Activated T-cell treated with anti-CD3 and anti-CD28 coated beads for 48 hours (primary cell): ENCODE measurements around the gene HIPK2.

Source experiments
- DNase-seq: peaks from one replicate; pipeline ENCODE4 v3.0.0-alpha.2; 2020; ENCODE audit warnings: low read depth

The HIPK2 gene

DNA sequence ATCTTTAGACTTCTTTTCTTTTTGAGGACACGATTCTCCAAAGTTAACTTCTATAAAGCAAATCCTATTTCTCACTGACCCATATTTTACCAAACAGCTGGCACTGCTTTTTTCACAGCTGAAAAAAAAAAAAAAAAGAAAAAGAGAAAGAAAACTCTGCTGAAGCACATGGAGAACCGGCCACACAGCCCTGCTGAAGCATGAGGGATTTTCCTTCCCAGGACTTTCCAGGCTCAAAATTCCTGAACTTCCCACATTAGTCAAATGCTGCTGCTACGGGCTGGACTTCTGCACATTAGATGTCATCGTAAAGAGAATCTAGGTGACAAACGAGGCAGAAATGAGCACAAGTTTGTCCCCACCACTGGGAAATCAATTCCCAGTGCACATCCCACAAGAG is 25.2 kb downstream of the HIPK2 start:
- DNase-seq: no peak

DNA sequence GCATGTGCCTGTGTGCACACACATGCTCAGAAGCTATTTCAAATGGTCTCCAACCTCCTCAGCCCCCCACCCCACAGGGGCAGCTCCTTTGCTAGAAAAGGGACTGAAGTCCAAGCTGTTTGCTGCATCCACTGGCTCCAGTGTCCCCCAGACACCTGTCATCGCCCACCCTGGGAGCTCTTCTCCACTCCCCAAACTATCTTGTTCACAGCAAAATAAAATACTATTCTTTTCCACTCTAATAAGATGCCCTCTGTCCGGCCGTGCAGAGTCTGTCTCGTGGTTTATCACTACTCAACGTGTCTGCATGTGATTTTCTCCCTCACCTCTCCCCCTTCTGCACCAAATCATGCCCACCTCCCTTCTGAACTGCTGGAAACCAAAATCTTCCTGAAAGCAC is 25.6 kb downstream of the HIPK2 start:
- DNase-seq: no peak

DNA sequence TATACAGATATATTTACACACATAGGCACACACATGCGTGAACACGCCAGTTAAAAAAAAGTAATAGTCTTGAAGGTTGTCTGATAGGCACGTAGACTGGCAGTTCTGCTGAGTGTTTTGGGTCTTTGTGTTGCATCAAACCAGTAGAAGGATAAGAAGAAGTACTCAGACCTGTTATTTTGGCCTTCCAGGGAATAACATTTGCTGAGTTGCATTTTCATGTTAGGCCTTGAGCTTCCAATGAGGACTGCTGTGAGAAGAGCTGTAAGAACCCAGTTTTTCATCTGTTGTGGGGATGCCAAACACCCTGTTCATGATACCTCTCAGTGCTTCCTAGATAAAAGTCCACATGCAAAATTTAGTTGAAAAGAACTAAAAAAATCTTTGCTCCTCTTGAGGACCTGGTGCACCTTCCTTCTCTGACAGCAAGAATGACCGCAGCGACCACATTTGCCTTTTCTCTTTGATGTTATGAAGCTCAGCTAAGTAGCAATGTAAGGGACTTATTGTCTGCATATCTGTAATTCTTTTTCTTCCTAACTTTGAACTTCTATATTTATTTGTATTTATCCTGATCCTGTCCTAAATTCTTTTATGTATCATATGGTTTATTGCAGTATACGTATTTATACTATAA is 27.2 kb downstream of the HIPK2 start:
- no peak for DNase-seq

DNA sequence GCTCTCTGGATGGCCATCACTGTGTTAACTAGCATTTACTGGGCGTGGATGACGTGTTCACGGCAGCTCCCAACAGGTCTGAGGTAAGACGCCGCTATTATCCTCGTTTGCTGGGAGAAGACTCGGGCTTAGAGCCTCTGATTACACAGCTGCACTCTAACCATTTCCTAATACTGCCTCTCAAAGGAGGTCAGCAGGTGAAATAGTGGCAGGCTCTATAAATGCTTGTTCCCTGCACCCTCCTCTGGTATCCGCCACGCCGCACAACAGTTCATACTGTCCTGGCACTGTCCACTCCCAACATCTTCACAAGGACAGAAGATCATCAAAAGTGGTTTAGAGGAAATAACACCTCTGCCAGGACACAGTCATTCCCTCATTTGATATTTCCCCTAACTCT is 28.3 kb downstream of the HIPK2 start:
- no peak for DNase-seq

DNA sequence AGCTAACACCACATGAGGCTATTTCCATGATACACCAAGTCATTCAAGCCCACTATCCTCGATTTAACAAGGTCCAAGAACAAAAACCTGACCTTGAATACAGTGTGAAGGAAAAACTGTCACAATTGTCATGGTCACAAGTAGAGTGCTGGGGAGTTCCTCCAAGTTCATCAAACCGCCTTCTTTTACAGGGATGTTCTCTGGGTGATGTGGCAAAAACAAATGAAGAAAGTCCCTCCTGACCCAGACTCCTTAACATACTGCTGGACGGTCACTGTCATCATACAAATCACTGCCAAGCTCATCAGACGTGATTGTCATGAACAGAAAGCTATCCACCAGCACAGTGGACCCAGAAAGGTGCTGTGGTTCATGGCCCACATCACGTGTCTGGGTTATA is 28.9 kb downstream of the HIPK2 start:
- no peak for DNase-seq

DNA sequence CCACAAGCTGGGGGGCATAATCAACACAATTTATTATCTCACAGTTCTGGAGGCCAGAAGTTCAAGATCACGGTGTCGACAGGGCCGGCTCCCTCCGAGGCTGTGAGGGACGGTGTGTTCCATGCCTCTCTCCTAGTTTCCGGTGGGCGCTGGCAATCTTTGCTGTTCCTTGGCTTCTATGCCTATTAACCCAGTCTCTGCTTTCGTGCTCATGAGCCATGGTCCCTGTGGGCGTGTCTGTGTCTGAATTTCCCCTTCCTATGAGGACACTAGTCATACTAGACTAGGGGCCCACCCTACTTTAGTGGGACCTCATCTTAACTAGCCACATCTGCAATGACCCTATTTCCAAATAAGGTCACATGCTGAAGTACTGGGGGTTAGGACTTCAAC is 29.4 kb downstream of the HIPK2 start:
- DNase-seq: no peak

DNA sequence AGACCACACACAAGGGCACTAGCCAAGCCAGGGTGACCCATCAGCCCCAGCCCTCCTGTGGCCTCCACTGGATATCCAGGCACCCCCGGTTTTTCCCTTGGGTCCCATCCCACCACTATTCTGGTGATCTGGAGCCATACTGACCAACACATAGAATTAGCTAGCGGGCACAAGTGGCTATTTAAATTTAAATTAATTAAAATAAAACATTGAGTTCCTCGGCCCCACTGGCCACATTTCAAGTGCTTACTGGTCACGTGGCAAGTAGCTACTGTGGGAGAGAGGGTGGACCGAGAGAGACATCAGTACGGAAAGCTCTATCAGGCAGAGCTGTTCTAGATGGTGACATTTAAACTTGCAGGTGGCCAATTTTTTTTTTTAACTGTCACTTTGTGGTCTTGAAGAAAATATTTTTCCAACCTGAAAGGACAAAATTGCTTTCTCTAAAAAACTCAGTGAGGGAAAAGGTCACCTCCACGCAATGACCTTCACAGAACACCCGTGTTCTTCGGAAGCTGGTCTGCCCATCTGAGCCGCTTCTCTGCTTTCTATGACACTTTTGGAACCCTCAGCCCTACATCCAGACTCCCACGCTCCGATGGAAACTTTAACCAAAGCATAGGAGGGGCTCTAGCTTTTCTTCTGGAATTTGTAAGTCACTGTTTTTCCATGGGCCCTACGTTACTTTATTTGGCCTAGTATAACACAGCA is 30.0 kb downstream of the HIPK2 start:
- no peak for DNase-seq

DNA sequence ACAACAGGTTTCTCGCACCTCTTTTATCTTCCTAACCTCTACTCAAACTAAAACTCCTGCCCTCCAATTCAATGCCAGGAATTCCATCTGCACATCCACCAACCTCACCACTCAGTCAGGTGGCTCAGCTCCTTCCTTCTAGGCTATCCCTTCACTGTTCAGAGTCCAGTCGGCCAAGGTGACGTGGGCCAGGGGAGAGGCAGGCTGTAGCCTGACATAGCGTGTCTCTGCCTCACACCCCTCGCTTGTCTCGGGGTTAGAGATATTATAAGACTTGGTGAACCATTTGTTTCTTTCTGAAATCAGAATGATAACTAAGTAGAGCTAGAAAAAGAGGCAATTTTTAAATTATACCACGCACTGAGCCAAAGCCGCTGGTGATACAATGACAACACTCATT is 31.1 kb downstream of the HIPK2 start:
- DNase-seq: no peak

DNA sequence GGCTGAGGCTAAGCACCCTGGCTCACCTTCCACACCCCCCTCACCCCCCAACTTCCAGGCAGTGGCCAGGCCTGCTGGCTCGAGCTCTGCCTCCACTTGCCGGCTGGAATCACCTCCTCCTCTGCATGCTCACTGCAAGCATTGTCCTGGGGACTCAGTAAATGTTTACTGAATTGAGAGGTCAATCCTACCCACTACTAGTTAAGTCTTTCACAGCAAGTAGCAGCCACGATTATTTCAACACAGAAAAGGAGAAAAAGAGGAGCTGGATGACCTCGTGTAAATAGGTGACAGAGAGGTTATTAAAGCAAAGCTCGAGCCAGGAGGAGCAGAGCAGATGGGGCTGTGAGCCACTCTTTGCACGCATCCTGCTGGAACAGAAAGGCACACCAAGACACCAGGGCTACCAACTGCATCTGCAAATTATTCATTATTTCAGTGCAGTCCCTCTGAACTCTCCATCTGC is 32.1 kb downstream of the HIPK2 start:
- no peak for DNase-seq

DNA sequence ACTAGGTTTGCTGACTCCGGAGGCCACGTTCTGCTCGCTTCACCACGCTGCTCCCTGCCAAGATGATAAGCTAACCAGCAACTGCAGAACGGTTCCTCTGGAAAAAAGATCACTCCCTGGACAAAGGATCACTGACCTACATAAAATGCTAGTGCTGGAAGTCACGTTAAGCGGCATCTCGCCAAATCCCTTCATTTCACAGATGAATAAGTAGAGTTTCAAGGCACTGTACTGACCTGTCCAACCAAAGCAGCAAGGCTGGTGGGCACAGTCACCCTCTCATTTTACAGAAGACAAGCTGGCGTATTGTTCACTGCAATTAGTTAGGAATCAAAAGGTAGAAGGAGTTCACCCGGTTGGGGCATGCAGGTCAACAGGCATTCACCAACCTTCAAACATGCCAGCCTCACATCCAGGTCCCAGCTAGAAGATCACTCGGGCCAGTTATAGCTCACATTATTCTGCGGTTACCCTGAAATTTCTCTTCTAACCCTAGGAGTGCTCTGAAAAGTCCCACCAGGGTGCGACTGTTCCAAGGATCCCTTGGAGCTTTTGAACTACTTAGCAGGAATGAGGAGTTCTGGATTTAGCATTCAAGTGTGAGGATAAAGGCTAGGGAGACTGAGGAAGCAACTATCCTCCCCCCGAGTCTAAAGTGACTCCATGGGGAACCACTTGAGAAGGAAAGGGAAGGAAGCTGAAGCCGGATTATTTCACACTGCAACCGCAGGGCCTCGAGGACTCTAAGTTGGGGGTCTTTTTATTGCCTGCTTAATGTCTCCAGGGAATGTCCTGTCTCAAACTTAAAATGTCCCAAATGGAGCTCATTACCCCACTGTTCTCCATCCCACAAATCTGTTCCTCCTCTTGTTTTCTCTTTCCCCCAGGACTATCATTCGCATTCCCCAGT is 32.8 kb downstream of the HIPK2 start:
- no peak for DNase-seq

DNA sequence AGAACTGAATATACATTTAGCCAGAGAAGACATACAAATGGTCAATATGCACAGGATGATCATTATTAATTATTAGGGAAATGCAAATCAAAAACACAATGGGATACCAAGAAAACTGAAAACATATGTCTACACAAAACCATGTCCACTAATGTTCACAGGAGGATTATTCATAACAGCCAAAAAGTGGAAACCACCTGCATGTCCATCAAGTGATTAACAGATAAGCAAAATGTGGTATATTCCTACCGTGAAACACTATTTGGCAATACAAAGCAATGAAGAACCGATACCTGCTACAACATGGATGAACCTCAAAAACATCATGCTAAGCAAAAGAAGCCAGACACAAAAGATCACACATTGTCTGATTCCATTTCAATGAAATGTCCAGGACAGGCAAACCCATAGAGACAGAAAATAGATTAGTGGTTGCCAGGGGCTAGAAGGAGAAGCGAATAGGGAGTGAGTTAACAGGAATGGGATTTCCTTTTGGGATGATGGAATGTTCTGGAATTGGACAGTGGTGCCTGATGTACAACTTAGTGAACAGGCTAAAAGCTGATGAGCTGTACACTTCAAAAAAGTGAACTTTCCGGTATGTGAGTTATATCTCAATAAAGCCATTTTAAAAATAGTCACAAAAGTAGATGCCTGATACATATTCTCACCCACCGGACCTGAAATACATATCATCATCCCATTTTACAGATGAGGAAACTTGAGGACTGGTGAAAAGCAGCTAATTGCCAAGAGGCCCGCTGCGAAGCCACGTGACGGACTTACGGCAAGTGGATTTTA is 33.6 kb downstream of the HIPK2 start:
- DNase-seq: no peak

DNA sequence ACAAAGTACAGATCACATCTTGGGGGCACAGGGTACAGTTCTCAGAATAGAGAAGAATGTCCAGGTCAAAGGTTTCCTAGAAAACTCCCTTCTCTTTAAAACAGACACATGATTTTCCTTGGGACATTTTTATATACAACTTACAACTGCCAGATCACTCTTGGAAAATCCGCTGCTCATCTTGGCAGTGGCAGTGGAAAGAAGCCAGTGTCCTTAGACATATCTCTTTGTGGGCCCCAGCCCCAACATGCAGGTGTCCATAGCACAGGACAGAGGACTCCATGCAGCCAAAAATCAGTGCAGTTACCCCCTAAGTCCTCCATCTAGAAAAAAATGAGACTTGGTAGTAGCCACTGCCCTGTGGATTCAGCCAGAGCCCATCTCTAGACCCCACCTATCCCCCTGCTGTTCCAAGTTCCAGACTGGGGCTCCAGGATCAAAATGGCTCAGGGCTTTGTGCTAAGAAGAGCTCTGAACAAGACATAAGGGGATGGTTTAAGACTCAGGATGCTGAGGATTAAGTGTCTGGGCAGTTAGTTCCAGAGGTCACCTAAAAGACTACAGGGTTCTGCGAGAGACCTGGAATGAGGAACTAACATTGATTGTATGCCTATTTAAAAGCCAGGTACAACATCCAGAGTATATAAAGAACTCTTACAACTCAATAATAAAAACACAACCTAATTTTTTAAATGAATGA is 34.4 kb downstream of the HIPK2 start:
- no peak for DNase-seq

DNA sequence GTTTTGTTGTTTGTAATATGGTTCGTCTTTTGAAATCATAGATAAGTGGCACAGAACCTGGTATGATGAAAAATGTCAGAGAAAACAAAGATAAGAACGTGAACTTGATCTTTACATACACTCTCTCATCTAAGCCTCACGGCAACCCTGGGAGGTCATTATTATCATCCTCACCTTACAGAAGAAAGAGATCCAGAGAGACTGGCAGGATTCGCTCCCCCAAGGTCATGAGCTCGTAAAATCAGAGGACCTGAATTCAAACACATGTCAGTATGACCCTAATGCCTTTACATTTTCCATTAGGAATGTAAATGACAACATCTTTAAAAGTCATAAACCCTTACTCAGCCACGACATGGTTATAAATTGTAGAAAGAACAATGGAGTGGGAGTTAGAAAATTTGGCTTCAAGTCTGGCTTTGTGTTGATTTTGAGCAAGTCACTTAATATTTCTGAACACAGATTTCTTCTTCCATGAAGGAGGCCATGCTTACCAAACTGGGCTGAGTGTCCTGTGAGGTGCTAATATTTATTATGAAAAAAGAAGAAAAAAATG is 35.9 kb downstream of the HIPK2 start:
- no peak for DNase-seq

DNA sequence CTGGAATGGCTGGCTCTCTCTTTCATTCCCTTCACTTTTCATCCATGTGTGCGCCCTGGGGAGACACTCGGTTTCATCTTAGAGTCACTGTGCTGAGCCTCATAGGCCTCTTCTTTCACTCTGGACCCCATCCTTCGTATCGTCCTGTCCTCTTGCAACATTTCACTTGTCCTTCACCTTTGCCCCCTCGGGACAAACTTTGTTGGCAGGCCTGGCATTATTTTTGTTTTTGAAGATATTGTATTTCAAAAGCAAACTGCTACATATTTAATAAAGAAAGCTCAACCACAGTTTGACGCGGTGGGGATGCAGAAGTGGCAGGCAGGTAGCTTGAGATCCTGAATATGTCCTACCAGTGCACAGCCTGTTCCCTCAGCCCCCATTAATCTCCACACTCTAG is 36.6 kb downstream of the HIPK2 start:
- no peak for DNase-seq

DNA sequence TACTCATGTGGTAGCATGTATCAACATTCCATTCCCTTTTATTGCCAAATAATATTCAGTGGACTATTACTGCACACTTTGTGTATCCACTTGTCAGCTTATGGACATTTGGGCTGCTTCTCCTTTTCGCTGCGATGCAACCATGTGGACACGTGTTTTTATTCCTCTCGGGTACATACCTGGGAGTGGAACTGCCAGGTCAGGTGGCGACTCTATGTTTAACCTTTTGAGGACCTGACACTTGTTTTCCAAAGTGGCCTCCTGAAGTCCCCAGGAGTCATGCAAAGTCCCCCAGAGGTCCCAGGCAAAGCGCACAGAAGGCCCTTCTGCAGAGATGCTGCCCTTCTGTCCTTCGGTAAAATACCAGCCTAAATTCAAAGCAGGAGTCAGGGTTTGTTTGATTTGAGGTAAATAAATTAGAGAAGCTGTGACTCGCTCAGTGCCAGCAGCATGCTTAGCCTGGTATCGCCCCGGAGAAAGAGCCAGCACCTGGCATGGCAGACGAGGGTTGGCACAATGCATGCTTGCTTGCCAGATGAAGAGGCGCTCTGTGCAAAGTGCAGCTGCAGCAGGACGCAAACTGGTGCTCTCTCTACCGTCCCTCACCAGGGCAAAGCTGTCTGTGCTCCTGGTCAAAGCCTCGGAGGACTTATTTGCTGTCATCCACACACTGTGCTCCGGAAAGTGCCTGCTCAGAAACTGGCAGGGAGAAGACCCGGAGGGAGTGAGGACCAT is 37.8 kb downstream of the HIPK2 start:
- no peak for DNase-seq

DNA sequence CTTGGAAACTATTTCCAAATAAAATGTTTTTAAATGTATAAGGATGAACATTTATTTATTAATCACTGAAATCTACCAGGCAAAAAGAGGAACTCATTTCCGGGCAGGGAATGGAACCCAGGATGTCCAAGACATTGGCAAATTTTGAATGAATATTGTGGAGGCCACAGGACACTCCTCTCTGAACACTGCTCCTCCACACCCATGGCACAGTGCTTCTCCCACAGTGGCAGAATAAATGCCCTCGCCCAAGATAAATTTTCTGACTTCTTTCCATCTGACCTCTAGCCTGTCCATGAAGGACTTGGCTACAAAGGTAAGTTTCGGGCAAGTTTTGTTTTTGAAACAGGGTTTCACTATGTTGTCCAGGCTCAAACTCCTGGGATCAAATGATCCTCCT is 39.0 kb downstream of the HIPK2 start:
- no peak for DNase-seq

DNA sequence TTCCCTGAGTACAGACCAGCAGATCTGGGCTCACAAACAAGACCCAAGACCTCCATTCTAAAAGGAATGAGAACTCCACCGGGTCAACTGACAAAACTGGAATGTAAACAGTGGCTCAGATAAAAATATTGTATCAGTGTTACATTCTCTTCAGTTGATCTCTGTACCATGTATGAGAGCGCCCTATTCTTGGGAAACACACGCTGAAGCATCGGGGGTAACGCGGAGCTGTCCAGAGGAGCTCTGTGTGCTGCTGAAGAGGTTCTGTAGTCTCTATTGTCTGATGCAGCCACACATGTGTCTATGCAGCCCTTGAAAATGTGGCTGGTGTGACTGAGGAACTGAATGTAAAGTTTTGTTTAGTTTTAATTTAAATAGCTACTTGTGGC is 39.7 kb downstream of the HIPK2 start:
- no peak for DNase-seq

DNA sequence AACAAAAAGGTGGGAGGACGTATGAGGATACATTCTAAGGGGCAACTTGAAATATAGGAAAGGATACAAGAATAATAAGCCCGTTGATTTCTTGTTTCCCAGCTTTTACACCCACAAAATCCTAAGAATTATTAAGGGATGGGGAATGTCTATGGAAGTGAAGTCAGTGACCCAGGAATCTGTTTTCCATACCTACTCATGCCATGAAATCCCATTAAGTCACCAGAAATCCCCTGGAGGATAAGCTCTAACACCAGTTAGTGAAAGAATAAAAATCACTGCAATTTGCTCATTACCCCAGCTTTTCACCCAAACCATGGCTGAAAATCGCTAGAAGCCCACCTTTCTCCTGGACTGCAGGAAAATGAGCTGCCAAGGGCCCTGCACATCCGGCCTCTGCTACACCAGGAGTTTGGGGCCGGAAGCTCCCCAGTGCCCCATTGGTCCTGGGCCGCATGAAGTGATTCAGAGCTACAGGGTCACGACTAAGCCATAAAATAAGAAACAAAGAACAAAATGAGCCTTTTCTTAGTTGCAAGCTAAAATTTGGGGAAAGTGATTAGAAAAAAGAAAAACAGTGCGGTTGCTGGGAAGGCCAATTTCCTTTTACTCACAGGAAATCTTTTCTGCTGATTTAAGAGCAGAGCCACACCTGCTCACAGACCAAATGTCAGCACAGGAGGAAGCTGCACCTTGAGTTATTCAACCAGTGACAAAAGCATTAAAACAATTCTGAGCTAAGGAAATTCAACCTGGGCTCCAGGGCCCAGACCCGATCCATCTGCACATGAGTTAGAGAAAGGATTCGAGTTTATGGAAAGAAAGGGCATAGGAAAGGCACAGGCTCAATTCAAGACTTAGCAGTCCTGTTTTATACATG is 40.3 kb downstream of the HIPK2 start:
- DNase-seq: peak; percentile 17

DNA sequence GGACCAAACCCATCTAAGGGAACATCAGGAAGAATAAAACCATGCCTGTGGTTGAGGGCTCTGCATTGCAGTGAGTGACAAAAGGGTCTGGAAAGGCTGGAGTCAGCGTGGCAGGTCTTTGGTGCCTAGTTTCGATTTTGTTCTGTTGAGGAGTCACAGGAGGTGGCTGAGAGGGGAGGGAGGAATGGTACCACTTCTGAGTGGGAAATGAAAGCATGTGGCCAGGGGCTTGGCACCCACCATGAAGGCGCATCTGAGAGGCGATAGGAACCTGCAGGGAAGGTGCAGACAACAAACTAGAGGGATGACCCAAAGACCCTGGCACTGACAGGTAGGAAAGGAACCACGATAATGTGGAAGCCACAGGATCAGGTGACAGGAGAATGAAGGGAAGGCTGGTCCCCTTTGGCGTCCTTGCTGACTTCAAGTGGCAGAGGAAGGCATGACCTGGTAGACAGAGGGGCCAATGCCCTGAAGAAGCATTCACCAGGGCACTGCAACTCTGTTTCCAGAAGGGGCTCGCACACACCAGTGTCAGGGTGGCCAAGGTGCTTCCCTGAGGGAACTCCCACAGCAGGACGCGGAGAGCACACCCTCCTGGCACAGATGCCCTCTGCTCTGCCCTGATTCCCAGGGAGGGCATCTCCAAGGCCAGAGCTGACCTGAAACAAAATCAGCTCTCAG is 41.7 kb downstream of the HIPK2 start:
- no peak for DNase-seq
